IMR-90 (cell line): ENCODE measurements around the gene PTPRO. TPM values are rescaled to one million over a fixed set of nuclear protein-coding genes. Genes with fewer than 3 reads are reported as not detected.

Experiments
- ATAC-seq: fragments of 200-7000 bp; cut with Tn5 transposase; 2 replicates; pipeline ENCODE4 v1.9.1; 2020; ENCODE audit warnings: low read depth, mild to moderate bottlenecking, moderate library complexity
- BruUV-seq: library from RNA; stranded (reverse); fragments of 400-500 nt; replicated peaks from 2 replicates; lab custom pipeline; 2021; lab: Mats Ljungman, UMichigan
- CTCF ChIA-PET: fragments of 300-600 bp; formaldehyde crosslinking; extraction: SDS; loops from one replicate; lab custom pipeline; 2021; ENCODE audit warnings: antibody characterized with exemption; lab: Yijun Ruan, JAX
- POLR2A ChIA-PET: fragments of 300-600 bp; sonication (Branson Sonifier 250); formaldehyde crosslinking; loops from one replicate; lab custom pipeline; 2022; ENCODE audit warnings: antibody characterized with exemption; ENCODE audit not compliant: unreplicated experiment; lab: Charles Lee
- DNase-seq: peaks from one replicate; pipeline ENCODE4 v3.0.0; 2013
- H2AFZ ChIP-seq: replicated peaks from 2 replicates; pipeline ENCODE3; 2013; ENCODE audit warnings: low read length, mild to moderate bottlenecking; ENCODE audit not compliant: poor library complexity
- H2AK5ac ChIP-seq: 2 replicates; pipeline ENCODE4 v1.6.1; 2013; ENCODE audit warnings: low read depth, low read length, inconsistent platforms
- H2AK9ac ChIP-seq: replicated peaks from 2 replicates; pipeline ENCODE3; 2013; ENCODE audit warnings: mild to moderate bottlenecking, low read depth, low read length, moderate library complexity; ENCODE audit not compliant: poor library complexity
- H2BK120ac ChIP-seq: 2 replicates; pipeline ENCODE4 v1.6.1; 2013; ENCODE audit warnings: low read depth, low read length, inconsistent platforms
- H2BK15ac ChIP-seq: 3 replicates; pipeline ENCODE4 v1.6.1; 2013; ENCODE audit warnings: low read depth, low read length, inconsistent platforms
- H2BK20ac ChIP-seq: 2 replicates; pipeline ENCODE4 v1.6.1; 2013; ENCODE audit warnings: low read depth, mild to moderate bottlenecking, inconsistent platforms, low read length, moderate library complexity
- H2BK5ac ChIP-seq: 2 replicates; pipeline ENCODE4 v1.6.1; 2013; ENCODE audit warnings: mild to moderate bottlenecking, low read depth, low read length, inconsistent platforms; ENCODE audit not compliant: poor library complexity, severe bottlenecking
- H3K14ac ChIP-seq: replicated peaks from 2 replicates; pipeline ENCODE4 v1.6.1; 2013; ENCODE audit warnings: low read depth, low read length, inconsistent platforms
- H3K18ac ChIP-seq: 2 replicates; pipeline ENCODE4 v1.6.1; 2013; ENCODE audit warnings: low read depth, low read length, control low read depth
- H3K23ac ChIP-seq: 2 replicates; pipeline ENCODE4 v1.6.1; 2013; ENCODE audit warnings: low read depth, low read length, inconsistent platforms
- H3K27ac ChIP-seq: 2 replicates; pipeline ENCODE4 v1.5.1; 2013; ENCODE audit warnings: mild to moderate bottlenecking, control low read depth, low read length; ENCODE audit not compliant: insufficient read depth
- H3K27me3 ChIP-seq: 2 replicates; pipeline ENCODE4 v1.6.1; 2013; ENCODE audit warnings: low read length; ENCODE audit not compliant: control insufficient read depth, insufficient read depth
- H3K36me3 ChIP-seq: 2 replicates; pipeline ENCODE4 v1.6.1; 2013; ENCODE audit warnings: low read length, mixed read lengths; ENCODE audit not compliant: control insufficient read depth, insufficient read depth
- H3K4ac ChIP-seq: 2 replicates; pipeline ENCODE4 v1.6.1; 2013; ENCODE audit warnings: low read depth, low read length, inconsistent platforms
- H3K4me1 ChIP-seq: 2 replicates; pipeline ENCODE4 v1.6.1; 2013; ENCODE audit warnings: low read length, mixed read lengths; ENCODE audit not compliant: control insufficient read depth, insufficient read depth
- H3K4me2 ChIP-seq: 2 replicates; pipeline ENCODE4 v1.6.1; 2013; ENCODE audit warnings: low read depth, mild to moderate bottlenecking, control low read depth, low read length, moderate library complexity
- H3K4me3 ChIP-seq: 2 replicates; pipeline ENCODE4 v1.5.1; 2013; ENCODE audit warnings: low read depth, mild to moderate bottlenecking, control low read depth, low read length, moderate library complexity; ENCODE audit not compliant: insufficient read depth
- H3K56ac ChIP-seq: 2 replicates; pipeline ENCODE4 v1.6.1; 2013; ENCODE audit warnings: low read length, inconsistent platforms; ENCODE audit not compliant: insufficient read depth; ENCODE audit errors: extremely low read depth
- H3K79me1 ChIP-seq, 2 experiments: 2 replicates each; pipeline ENCODE4 v1.6.1; 2013; ENCODE audit warnings: low read length in 2 of 2, inconsistent platforms in 1 of 2, low read depth in 1 of 2
- H3K9ac ChIP-seq: 2 replicates; pipeline ENCODE4 v1.6.1; 2013; ENCODE audit warnings: low read depth, low read length, control low read depth
- H3K9me1 ChIP-seq: 2 replicates; pipeline ENCODE4 v1.6.1; 2013; ENCODE audit warnings: low read length, inconsistent platforms; ENCODE audit not compliant: insufficient read depth
- H3K9me3 ChIP-seq: 2 replicates; pipeline ENCODE4 v1.6.1; 2013; ENCODE audit warnings: low read length; ENCODE audit not compliant: control insufficient read depth, insufficient read depth
- H4K20me1 ChIP-seq: 2 replicates; pipeline ENCODE4 v1.6.1; 2013; ENCODE audit warnings: low read length, inconsistent platforms; ENCODE audit not compliant: insufficient read depth
- H4K5ac ChIP-seq: 2 replicates; pipeline ENCODE4 v1.6.1; 2013; ENCODE audit warnings: mild to moderate bottlenecking, low read depth, low read length, control low read depth
- H4K8ac ChIP-seq, 2 experiments: 2 replicates each; pipeline ENCODE4 v1.6.1; 2013; ENCODE audit warnings: low read depth in 2 of 2, low read length in 2 of 2, control low read depth in 1 of 2, inconsistent platforms in 1 of 2
- H4K91ac ChIP-seq: 2 replicates; pipeline ENCODE4 v1.6.1; 2013; ENCODE audit warnings: low read depth, low read length, inconsistent platforms; ENCODE audit not compliant: insufficient read depth
- BHLHE40 ChIP-seq: fragments of 150-350 bp; IDR thresholded peaks from 2 replicates; pipeline ENCODE4 v1.6.1; 2016; ENCODE audit warnings: mild to moderate bottlenecking, low read depth, low read length
- CEBPB ChIP-seq: IDR thresholded peaks from 2 replicates; pipeline ENCODE4 v1.6.1; 2012; ENCODE audit warnings: low read depth, low read length, improper control_type of control experiment
- CHD1 ChIP-seq: IDR thresholded peaks from 2 replicates; pipeline ENCODE4 v1.6.1; 2012; ENCODE audit warnings: low read depth, low read length, improper control_type of control experiment
- MAZ ChIP-seq: IDR thresholded peaks from 2 replicates; pipeline ENCODE4 v1.6.1; 2012; ENCODE audit warnings: low read depth, mild to moderate bottlenecking, low read length, improper control_type of control experiment, moderate library complexity, borderline replicate concordance
- MXI1 ChIP-seq: IDR thresholded peaks from 2 replicates; pipeline ENCODE4 v1.6.1; 2012; ENCODE audit warnings: low read depth, mild to moderate bottlenecking, low read length, moderate library complexity, borderline replicate concordance
- NFE2L2 ChIP-seq: fragments of 150-350 bp; IDR thresholded peaks from 2 replicates; pipeline ENCODE4 v1.6.1; 2016; ENCODE audit warnings: low read depth, mild to moderate bottlenecking, low read length
- RAD21 ChIP-seq: IDR thresholded peaks from 2 replicates; pipeline ENCODE4 v1.6.1; 2012; ENCODE audit warnings: low read length, improper control_type of control experiment
- RCOR1 ChIP-seq: IDR thresholded peaks from 2 replicates; pipeline ENCODE4 v1.6.1; 2012; ENCODE audit warnings: mild to moderate bottlenecking, low read length, improper control_type of control experiment; ENCODE audit not compliant: insufficient replicate concordance
- SMC3 ChIP-seq: fragments of 150-350 bp; IDR thresholded peaks from 2 replicates; pipeline ENCODE4 v1.6.1; 2016; ENCODE audit warnings: low read depth, mild to moderate bottlenecking, antibody characterized with exemption, low read length, moderate library complexity
- WGBS, 2 experiments: methylation state at CpG; one replicate each; pipeline versions ENCODE4 v1.1.5 to v1.1.7; 2013; ENCODE audit warnings: missing lambda C conversion rate in 2 of 2; ENCODE audit not compliant: insufficient read length in 1 of 2; ENCODE audit errors: extremely low coverage in 2 of 2; 5-methylcytosine and 5-hydroxymethylcytosine counted together
- dilution Hi-C: fragments of 300-500 bp; cut with HindIII; formaldehyde crosslinking; loops from one replicate; pipeline ENCODE4 v1.14.3; 2018; ENCODE audit warnings: low sequenced_read_pairs; ENCODE audit not compliant: unreplicated experiment
- in situ Hi-C: fragments of 300-500 bp; cut with MboI; formaldehyde crosslinking; loops from 3 replicates; pipeline ENCODE4 v1.14.3; 2019; ENCODE audit warnings: low sequenced_read_pairs, inconsistent platforms, mixed read lengths
- intact Hi-C: fragments of 100-400 bp; cut with micrococcal nuclease; formaldehyde crosslinking; loops from 2 replicates; pipeline ENCODE4 v1.10.0; 2022
- polyA plus RNA-seq, 3 experiments: library from polyadenylated mRNA; depleted of rRNA; stranded (reverse); fragments of >200 nt; gene quantifications; 2 replicates each; pipeline ENCODE4 v1.2.3, GENCODE V29; 2012; ENCODE audit warnings: low replicate concordance in 1 of 3
- total RNA-seq: library from RNA; depleted of rRNA; stranded (reverse); fragments of >200 nt; gene quantifications from 2 replicates; pipeline ENCODE4 v1.2.3, GENCODE V29; 2012
- TF ChIP-seq, protein P1 (sequence below): fragments of 150-350 bp; IDR thresholded peaks from 2 replicates; pipeline ENCODE4 v1.6.1; 2017; ENCODE audit warnings: mild to moderate bottlenecking, antibody characterized with exemption, low read length, low read depth
- TF ChIP-seq, protein P2 (sequence below): fragments of 150-350 bp; IDR thresholded peaks from 2 replicates; pipeline ENCODE4 v1.6.1; 2016; ENCODE audit warnings: low read depth, mild to moderate bottlenecking, low read length, moderate library complexity, borderline replicate concordance

PTPRO gene
- total and polyA plus RNA-seq, 2 of the 4 experiments (the other 2 are of a cell fraction): 0.03 to 0.18 TPM

DNA sequence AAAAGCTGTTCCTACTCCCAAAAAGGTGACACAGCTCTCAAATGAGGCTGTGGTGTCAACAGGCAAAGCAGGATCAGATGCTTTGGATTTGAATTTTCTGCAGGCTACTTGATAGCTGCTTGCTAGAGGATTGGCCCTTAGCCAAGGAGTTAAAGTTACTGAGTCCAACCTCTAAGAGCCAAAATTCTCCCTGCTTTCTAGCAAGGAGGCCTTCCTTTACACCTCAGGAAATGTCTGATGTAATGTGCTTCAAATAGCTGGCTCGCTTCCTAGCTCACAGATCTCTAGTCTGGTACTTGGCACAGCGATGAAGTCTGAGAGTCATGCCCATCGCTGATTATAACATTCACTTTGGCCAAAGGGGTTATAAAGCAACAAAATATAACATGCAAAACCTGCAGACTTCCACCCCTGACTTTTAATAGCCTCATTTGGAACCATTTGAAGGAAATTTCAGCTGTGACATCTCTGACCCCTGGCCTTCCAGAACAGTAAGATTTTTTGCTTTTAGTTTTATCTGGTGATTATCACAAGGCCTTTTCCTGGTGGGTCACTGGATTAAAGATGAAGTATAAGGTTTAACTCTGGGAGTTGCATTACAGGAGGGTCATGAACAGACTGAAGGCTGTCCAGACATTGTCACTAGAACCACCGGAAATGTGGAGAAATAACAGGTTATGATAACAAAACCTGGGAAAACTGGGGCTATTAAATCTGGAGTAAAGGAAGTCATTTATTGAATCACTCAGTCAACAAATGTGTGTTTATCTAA, 277.1 kb downstream of the PTPRO start:
- peak; percentile 81 for DNase-seq
- BruUV-seq: no TSS peak
- intact Hi-C loops: no loop called here

More for the DNA sequence above, 277.1 kb downstream of the PTPRO start:
- Histone ChIP-seq H3K9me1 (peaks cover 4% of the 10 kb centered on the region), H2BK20ac (peak overlapping the region; percentile 36), H3K56ac (no peak overlapping the region), H4K20me1 (no peaks in the 10 kb centered on the region), H3K27me3 (no peaks in the 10 kb centered on the region), H3K4me1 (peaks cover 8% of the 10 kb centered on the region), H3K9ac (no peak overlapping the region), H3K4ac (peak overlapping the region; percentile 34; the same call in 1 of the 2 replicates), H3K27ac (no peak overlapping the region), H2BK120ac (no peak overlapping the region), H3K23ac (no peak overlapping the region), H3K36me3 (no peaks in the 10 kb centered on the region), H4K8ac (no peak overlapping the region), H3K4me3 (no peak overlapping the region), H2BK5ac (no peak overlapping the region), H3K18ac (no peak overlapping the region), H2AK5ac (no peak overlapping the region), H2BK15ac (0 out of 3 replicates have a peak overlapping the region, but pooled peaks have one; percentile 1), H3K79me1 (no peaks in the 10 kb centered on the region), H2AFZ (no peak overlapping the region), H2AK9ac (no peak overlapping the region), H3K4me2 (no peak overlapping the region), H3K14ac (no peak overlapping the region; the same call in 1 of the 2 replicates), H4K91ac (no peak overlapping the region), H4K5ac (no peak overlapping the region), H3K9me3 (no peaks in the 10 kb centered on the region)
- WGBS, 2 experiments: 100% methylated on average over 1 of the region's 4 CpGs; no CpG with 5 or more reads in 1 of the 2 experiments
- in situ Hi-C loops (loop anchor here (5.0 kb wide), 1 partner anchor 253 kb away; no protein-coding TSS in a partner anchor), dilution Hi-C loops (loop anchor here (25.0 kb wide), 1 partner anchor 238 kb away; no protein-coding TSS in a partner anchor)
- no peak for TF ChIP-seq RAD21
- no peak for TF ChIP-seq NFE2L2
- TF ChIP-seq, protein P1, sequence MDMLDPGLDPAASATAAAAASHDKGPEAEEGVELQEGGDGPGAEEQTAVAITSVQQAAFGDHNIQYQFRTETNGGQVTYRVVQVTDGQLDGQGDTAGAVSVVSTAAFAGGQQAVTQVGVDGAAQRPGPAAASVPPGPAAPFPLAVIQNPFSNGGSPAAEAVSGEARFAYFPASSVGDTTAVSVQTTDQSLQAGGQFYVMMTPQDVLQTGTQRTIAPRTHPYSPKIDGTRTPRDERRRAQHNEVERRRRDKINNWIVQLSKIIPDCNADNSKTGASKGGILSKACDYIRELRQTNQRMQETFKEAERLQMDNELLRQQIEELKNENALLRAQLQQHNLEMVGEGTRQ: no peak
- no peak for TF ChIP-seq MAZ
- TF ChIP-seq, protein P2, sequence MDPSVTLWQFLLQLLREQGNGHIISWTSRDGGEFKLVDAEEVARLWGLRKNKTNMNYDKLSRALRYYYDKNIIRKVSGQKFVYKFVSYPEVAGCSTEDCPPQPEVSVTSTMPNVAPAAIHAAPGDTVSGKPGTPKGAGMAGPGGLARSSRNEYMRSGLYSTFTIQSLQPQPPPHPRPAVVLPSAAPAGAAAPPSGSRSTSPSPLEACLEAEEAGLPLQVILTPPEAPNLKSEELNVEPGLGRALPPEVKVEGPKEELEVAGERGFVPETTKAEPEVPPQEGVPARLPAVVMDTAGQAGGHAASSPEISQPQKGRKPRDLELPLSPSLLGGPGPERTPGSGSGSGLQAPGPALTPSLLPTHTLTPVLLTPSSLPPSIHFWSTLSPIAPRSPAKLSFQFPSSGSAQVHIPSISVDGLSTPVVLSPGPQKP: no peak
- TF ChIP-seq CHD1: no peak
- no peak for TF ChIP-seq MXI1
- no peak for TF ChIP-seq BHLHE40
- TF ChIP-seq CEBPB: no peak
- no peak for TF ChIP-seq RCOR1
- no peak for TF ChIP-seq SMC3
- POLR2A ChIA-PET: no interaction called here
- CTCF ChIA-PET: interaction anchor here (0.7 kb wide), 1 partner anchor 9 kb away, joined by 3 read pairs; no protein-coding TSS in a partner anchor
- peak; percentile 56 for ATAC-seq
